Measurements from ENCODE around the gene CDK1.

Gene CDK1

DNA sequence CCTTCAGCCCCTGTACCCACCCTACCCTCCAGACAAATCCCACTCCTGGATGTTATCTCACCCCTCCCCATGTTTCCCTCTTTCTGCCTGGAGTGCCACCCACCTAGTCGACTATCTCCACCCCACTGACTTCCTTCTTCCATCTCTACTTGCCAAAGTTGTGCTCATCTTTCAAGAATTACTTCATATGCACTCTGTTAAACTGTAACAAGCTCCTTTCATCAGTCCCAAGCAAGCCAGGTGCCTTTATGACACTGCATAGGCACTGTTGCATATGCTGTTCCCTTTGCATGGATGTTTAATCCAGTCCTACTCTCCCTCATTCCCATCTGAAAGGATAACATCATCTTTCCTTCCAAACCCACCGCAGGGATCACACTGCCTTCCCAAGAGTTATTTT, 8.9 kb upstream of the CDK1 start:
- Histone ChIP-seq H3K27ac (replicated peaks) (no peak overlapping the region), H3K4me3 (replicated peaks; ENCODE audit: insufficient read depth, low read length) (no peak overlapping the region), H3K27me3 (ENCODE audit: insufficient read depth, poor library complexity, severe bottlenecking) (no peaks in the 10 kb centered on the region)
- TF ChIP-seq SPI1 (IDR thresholded peaks at IDR 0.05; ENCODE audit: borderline replicate concordance, low read depth), result no peak
- TF ChIP-seq REST (IDR thresholded peaks at IDR 0.05; ENCODE audit: insufficient replicate concordance, low read depth), result no peak
- no peak for TF ChIP-seq POLR2AphosphoS5 (IDR thresholded peaks at IDR 0.05; ENCODE audit: low read depth)
- TF ChIP-seq GABPA (IDR thresholded peaks at IDR 0.05; ENCODE audit: low read depth), result no peak
- TF ChIP-seq, protein P1, sequence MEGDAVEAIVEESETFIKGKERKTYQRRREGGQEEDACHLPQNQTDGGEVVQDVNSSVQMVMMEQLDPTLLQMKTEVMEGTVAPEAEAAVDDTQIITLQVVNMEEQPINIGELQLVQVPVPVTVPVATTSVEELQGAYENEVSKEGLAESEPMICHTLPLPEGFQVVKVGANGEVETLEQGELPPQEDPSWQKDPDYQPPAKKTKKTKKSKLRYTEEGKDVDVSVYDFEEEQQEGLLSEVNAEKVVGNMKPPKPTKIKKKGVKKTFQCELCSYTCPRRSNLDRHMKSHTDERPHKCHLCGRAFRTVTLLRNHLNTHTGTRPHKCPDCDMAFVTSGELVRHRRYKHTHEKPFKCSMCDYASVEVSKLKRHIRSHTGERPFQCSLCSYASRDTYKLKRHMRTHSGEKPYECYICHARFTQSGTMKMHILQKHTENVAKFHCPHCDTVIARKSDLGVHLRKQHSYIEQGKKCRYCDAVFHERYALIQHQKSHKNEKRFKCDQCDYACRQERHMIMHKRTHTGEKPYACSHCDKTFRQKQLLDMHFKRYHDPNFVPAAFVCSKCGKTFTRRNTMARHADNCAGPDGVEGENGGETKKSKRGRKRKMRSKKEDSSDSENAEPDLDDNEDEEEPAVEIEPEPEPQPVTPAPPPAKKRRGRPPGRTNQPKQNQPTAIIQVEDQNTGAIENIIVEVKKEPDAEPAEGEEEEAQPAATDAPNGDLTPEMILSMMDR (IDR thresholded peaks at IDR 0.05; ENCODE audit: insufficient read depth, low read length), result no peak
- no peak for DNase-seq (ENCODE audit: low read depth in 1 of 2, low spot score in 1 of 2)

DNA sequence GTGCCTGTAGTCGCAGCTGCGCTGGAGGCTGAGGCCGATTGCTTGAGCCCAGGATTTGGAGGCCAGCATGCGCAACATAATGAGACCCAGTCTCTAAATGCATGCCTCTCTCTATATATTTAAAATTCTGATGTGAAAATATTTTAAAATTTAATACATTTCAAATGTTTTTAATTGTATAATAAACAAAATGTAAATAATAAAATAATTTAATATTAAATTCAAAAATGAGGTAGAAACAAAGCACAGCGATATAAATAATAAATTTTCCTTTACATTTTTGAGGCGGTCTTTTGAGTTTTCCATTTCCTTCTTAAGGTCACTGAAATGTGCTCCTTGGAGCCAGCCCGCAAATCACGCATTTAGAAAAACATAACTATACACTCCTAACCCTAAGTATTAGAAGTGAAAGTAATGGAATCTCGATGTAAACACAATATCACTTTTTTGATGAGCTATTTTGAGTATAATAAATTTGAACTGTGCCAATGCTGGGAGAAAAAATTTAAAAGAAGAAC, 523 bp upstream of the CDK1 start:
- Histone ChIP-seq H3K4me3 (replicated peaks; ENCODE audit: insufficient read depth, low read length) (peak overlapping the region; percentile 23; the same call in 1 of the 2 replicates), H3K27ac (replicated peaks) (peak overlapping the region; percentile 98), H3K27me3 (ENCODE audit: insufficient read depth, poor library complexity, severe bottlenecking) (no peaks in the 10 kb centered on the region)
- no peak for TF ChIP-seq POLR2AphosphoS5 (IDR thresholded peaks at IDR 0.05; ENCODE audit: low read depth)
- TF ChIP-seq SPI1 (IDR thresholded peaks at IDR 0.05; ENCODE audit: borderline replicate concordance, low read depth), result no peak
- no peak for TF ChIP-seq REST (IDR thresholded peaks at IDR 0.05; ENCODE audit: insufficient replicate concordance, low read depth)
- no peak for TF ChIP-seq GABPA (IDR thresholded peaks at IDR 0.05; ENCODE audit: low read depth)
- TF ChIP-seq, protein P1 (IDR thresholded peaks at IDR 0.05; ENCODE audit: insufficient read depth, low read length), result no peak
- DNase-seq (ENCODE audit: low read depth in 1 of 2, low spot score in 1 of 2), result no peak

DNA sequence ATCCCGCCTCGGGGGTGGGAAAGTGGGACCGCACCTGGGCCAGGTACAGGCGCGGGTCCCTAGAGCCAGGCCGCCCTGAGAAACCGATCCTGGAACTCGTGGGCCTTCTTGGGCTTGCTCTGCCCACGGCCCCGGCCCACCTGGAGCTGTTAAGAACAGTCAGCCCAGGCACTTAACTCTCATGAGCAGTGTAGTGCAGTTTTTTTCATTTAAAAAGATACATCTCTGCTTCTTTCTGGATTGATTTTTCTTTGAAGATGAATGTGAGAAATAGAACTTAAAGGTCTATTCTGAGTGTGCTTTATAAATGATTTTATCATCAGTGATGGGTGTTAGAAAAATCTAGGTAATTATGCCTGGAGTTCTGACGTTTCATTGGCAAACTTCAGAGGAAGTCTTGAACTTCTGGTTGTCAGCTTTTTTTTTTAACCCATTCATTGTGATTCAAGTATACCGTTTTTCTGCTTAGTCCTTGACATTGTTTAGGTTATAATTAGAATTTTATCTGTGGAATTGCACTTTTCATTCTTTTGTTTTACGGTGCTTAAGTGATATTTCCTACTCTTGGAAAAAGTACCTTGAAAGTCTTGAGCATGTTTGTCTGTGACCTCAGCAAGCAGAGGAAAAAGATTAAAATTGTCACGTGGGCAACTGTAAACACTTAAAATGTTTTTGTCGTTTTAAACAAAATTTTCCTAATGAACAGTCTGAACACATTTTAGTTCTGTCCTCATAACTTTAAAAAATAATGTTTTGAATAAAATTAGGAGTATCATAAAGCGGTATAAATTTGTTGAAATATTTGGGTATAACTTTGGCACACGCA, 906 bp downstream of the CDK1 start:
- Histone ChIP-seq H3K4me3 (replicated peaks; ENCODE audit: insufficient read depth, low read length) (peak overlapping the region; percentile 90), H3K27ac (replicated peaks) (peak overlapping the region; percentile 98), H3K27me3 (ENCODE audit: insufficient read depth, poor library complexity, severe bottlenecking) (no peaks in the 10 kb centered on the region)
- DNase-seq (ENCODE audit: low read depth in 1 of 2, low spot score in 1 of 2), result no peak
- TF ChIP-seq GABPA (IDR thresholded peaks at IDR 0.05; ENCODE audit: low read depth) (no peak), REST (IDR thresholded peaks at IDR 0.05; ENCODE audit: insufficient replicate concordance, low read depth) (no peak), SPI1 (IDR thresholded peaks at IDR 0.05; ENCODE audit: borderline replicate concordance, low read depth) (no peak), POLR2AphosphoS5 (IDR thresholded peaks at IDR 0.05; ENCODE audit: low read depth) (no peak)
- TF ChIP-seq, protein P1 (IDR thresholded peaks at IDR 0.05; ENCODE audit: insufficient read depth, low read length), result no peak

Measured in HL-60 (cell line).